OCI-LY3 (cell line): ENCODE results near the gene MTMR3.

Source experiments
- H2AFZ ChIP-seq: fragments of 200-600, 300-600 bp; shearing (Covaris generic); 2 replicates; pipeline ENCODE4 v1.6.0; 2014; ENCODE audit warnings: antibody characterized with exemption, low read depth, low read length
- H3K27ac ChIP-seq: fragments of 200-600, 300-600 bp; sonication (generic); 2 replicates; pipeline ENCODE4 v1.5.1; 2014; ENCODE audit warnings: mild to moderate bottlenecking, low read length, moderate library complexity, mixed read lengths
- H3K27me3 ChIP-seq: fragments of 200-600, 300-600 bp; sonication (generic); 2 replicates; pipeline ENCODE4 v1.6.1; 2014; ENCODE audit warnings: low read depth, low read length, mixed read lengths
- H3K36me3 ChIP-seq: fragments of 200-600, 300-600 bp; sonication (generic); replicated peaks from 2 replicates; pipeline ENCODE3; 2014; ENCODE audit warnings: low read depth, low read length, mixed read lengths
- H3K4me1 ChIP-seq: fragments of 300-600, 200-600 bp; sonication (generic); 2 replicates; pipeline ENCODE4 v1.6.1; 2014; ENCODE audit warnings: low read length, mixed read lengths
- H3K4me2 ChIP-seq: fragments of 200-600, 300-600 bp; sonication (generic); 2 replicates; pipeline ENCODE4 v1.6.1; 2014; ENCODE audit warnings: low read length, mixed read lengths
- H3K4me3 ChIP-seq: fragments of 300-600, 200-600 bp; sonication (generic); 2 replicates; pipeline ENCODE4 v1.5.1; 2014; ENCODE audit warnings: antibody characterized with exemption, mild to moderate bottlenecking, low read length, moderate library complexity
- H3K79me2 ChIP-seq: fragments of 300-600, 200-600 bp; shearing (Covaris generic); 2 replicates; pipeline ENCODE4 v1.6.1; 2014; ENCODE audit warnings: mild to moderate bottlenecking, low read length, mixed read lengths
- H3K9ac ChIP-seq: fragments of 300-600, 200-600 bp; shearing (Covaris generic); 2 replicates; pipeline ENCODE4 v1.6.0; 2014; ENCODE audit warnings: mild to moderate bottlenecking, low read length, moderate library complexity
- H3K9me3 ChIP-seq: fragments of 200-600, 300-600 bp; shearing (Covaris generic); 2 replicates; pipeline ENCODE4 v1.6.1; 2014; ENCODE audit warnings: low read length, mixed read lengths; ENCODE audit not compliant: insufficient read depth
- H4K20me1 ChIP-seq: fragments of 200-600, 300-600 bp; sonication (generic); 2 replicates; pipeline ENCODE4 v1.6.1; 2016; ENCODE audit warnings: low read length, mixed read lengths; ENCODE audit not compliant: insufficient read depth
- CTCF ChIP-seq: fragments of 200-600, 300-600 bp; sonication (generic); IDR thresholded peaks from 2 replicates; pipeline ENCODE4 v1.5.1; 2014; ENCODE audit warnings: antibody characterized with exemption, low read length, low read depth
- EZH2phosphoT487 ChIP-seq: fragments of 200-600 bp; shearing (Covaris generic); IDR thresholded peaks from 2 replicates; pipeline ENCODE4 v1.6.1; 2018; ENCODE audit warnings: antibody characterized with exemption, mixed run types, low read depth

The MTMR3 gene

DNA sequence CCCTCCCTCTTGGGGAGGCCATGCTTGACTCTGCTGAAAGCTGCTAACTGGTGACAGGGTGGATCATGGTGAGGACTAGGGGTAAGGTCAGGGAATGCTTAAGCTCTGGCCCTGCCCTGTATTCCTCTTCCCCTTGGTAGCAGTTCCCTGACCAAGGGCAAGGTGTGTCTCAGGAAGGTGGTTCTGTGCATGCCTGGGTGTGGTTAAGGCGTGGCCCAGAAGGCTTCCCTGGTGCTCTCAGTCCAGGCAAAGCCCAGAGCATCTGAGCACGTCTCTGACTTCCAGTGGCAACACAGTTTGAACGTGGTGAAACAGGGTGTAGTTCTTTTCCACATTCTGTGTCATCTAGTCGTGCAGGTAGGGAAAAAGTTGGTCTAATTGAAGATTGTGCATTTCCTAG lies 144.2 kb downstream of the MTMR3 start:
- TF ChIP-seq EZH2phosphoT487, result no peak
- TF ChIP-seq CTCF, result no peak
- H3K4me3 ChIP-seq, result no peak overlapping the region
- H3K9ac ChIP-seq, result no peak overlapping the region
- H3K36me3 ChIP-seq, result peaks cover 8% of the 10 kb centered on the region
- no peaks in the 10 kb centered on the region for H3K27me3 ChIP-seq
- no peak overlapping the region for H3K27ac ChIP-seq
- no peaks in the 10 kb centered on the region for H3K79me2 ChIP-seq
- no peaks in the 10 kb centered on the region for H3K4me1 ChIP-seq
- H3K9me3 ChIP-seq, result no peaks in the 10 kb centered on the region
- no peaks in the 10 kb centered on the region for H4K20me1 ChIP-seq
- no peak overlapping the region for H2AFZ ChIP-seq
- no peak overlapping the region for H3K4me2 ChIP-seq

- no peak overlapping the region for H3K9ac ChIP-seq
- no peaks in the 10 kb centered on the region for H3K9me3 ChIP-seq
- no peaks in the 10 kb centered on the region for H4K20me1 ChIP-seq
- H3K79me2 ChIP-seq, result no peaks in the 10 kb centered on the region
- H3K4me2 ChIP-seq, result no peak overlapping the region
- H2AFZ ChIP-seq, result no peak overlapping the region
- H3K36me3 ChIP-seq, result peaks cover 8% of the 10 kb centered on the region
- H3K4me3 ChIP-seq, result no peak overlapping the region
- H3K27me3 ChIP-seq, result no peaks in the 10 kb centered on the region
- H3K4me1 ChIP-seq, result no peaks in the 10 kb centered on the region
- no peak overlapping the region for H3K27ac ChIP-seq
- TF ChIP-seq EZH2phosphoT487, result no peak
- TF ChIP-seq CTCF, result no peak
Observed at GRCh38 chr22:30027791-30028190, 144.8 kb downstream of the MTMR3 start.

DNA sequence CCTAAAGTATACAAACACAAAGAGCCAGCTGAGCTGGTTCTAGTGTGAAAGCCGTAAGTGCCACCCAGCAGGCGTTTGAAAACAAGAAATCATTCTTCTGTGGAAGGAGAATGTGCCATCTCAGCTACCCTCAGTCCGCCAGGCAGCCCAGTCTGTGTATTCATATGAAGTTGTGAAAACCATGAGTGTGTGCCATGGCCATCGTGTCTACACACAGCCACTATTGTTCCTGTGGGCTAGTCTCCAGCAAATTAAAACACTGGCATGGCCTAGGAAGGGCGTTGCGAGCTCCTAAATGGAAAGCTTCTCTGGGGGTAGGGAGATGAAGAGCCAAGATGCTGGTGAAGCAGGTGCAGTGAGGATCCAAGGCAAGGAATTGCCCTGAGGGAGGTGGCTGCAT lies 145.8 kb downstream of the MTMR3 start:
- Histone ChIP-seq H3K4me1 (no peaks in the 10 kb centered on the region), H3K9me3 (no peaks in the 10 kb centered on the region), H3K9ac (no peak overlapping the region), H3K4me3 (no peak overlapping the region), H3K4me2 (no peak overlapping the region), H2AFZ (no peak overlapping the region), H4K20me1 (no peaks in the 10 kb centered on the region), H3K36me3 (peaks cover 8% of the 10 kb centered on the region), H3K79me2 (no peaks in the 10 kb centered on the region), H3K27ac (no peak overlapping the region), H3K27me3 (no peaks in the 10 kb centered on the region)
- TF ChIP-seq EZH2phosphoT487 (no peak), CTCF (no peak)

DNA sequence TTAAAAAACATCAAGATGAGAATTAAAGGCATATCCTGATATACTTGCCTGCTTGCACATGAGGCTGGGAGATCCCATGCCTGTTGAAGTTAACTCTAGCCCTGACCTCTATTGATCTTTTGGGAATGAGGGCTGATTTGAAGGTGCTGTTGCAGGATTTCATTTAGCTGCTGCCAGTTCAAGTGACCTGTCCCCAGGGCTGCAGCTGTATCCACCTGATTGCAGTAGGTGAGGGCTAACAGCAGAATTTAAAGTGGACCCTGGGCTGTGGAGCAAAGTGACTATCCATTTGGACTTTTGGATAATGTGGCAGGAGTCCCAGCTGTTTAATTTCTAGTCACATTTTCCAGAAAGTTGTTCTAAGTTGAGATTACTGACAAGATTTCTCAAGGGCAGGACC lies 146.5 kb downstream of the MTMR3 start:
- Histone ChIP-seq H3K9ac (no peak overlapping the region), H2AFZ (no peak overlapping the region), H3K79me2 (no peaks in the 10 kb centered on the region), H4K20me1 (no peaks in the 10 kb centered on the region), H3K4me3 (no peak overlapping the region), H3K27ac (no peak overlapping the region), H3K27me3 (no peaks in the 10 kb centered on the region), H3K4me2 (no peak overlapping the region), H3K4me1 (no peaks in the 10 kb centered on the region), H3K36me3 (peaks cover 8% of the 10 kb centered on the region), H3K9me3 (no peaks in the 10 kb centered on the region)
- TF ChIP-seq CTCF (no peak), EZH2phosphoT487 (no peak)
